ENCODE measurements around the gene RNF208. TPM values are rescaled to one million over a fixed set of nuclear protein-coding genes. Genes with fewer than 3 reads are reported as not detected.
A peak's percentile ranks its signal among the peaks of the same experiment; 100 is the strongest.

RNF208 gene
- total RNA-seq, 1 donor from 2014 or later = 0.77 TPM

GRCh38 chr9:137201205-137201868 lies 20.7 kb downstream of the RNF208 start:
- H3K9me3 ChIP-seq (ENCODE audit: low read depth) = no peaks in the 10 kb centered on the region
- Mint-ChIP-seq H3K27ac (no peak overlapping the region), H3K36me3 (peaks cover 4% of the 10 kb centered on the region), H3K4me3 (peak overlapping the region; percentile 84), H3K4me1 (peaks cover 28% of the 10 kb centered on the region), H3K27me3 (ENCODE audit: insufficient read depth, low read depth) (peaks cover 11% of the 10 kb centered on the region), H3K9me3 (no peaks in the 10 kb centered on the region)
- H3K79me2 ChIP-seq (ENCODE audit: low read depth) = peaks cover 66% of the 10 kb centered on the region
- peak overlapping the region; percentile 41 for H3K9ac ChIP-seq
- peaks cover 60% of the 10 kb centered on the region for H4K20me1 ChIP-seq (ENCODE audit: low read depth)
- H3K36me3 ChIP-seq = no peaks in the 10 kb centered on the region
- DNase-seq (ENCODE audit: low spot score) = peak; percentile 48
- H2AFZ ChIP-seq (replicated peaks) = no peak overlapping the region
- TF ChIP-seq CTCF (IDR thresholded peaks at IDR 0.05) = no peak
- TF ChIP-seq EZH2 (IDR thresholded peaks at IDR 0.05) = no peak
- no peak for TF ChIP-seq EZH2phosphoT487 (IDR thresholded peaks at IDR 0.05)
- H3F3A ChIP-seq (ENCODE audit: low read depth) = peaks cover 34% of the 10 kb centered on the region
- H3K4me2 ChIP-seq = peak overlapping the region; percentile 93
- H3K27ac ChIP-seq = no peak overlapping the region
- H3K4me3 ChIP-seq = peak overlapping the region; percentile 60
- H3K4me1 ChIP-seq = peaks cover 23% of the 10 kb centered on the region
- peaks cover 7% of the 10 kb centered on the region for H3K27me3 ChIP-seq

GRCh38 chr9:137200311-137201204 lies 21.5 kb downstream of the RNF208 start, which contains the start of gene TPRN:
TPRN (minus strand) TSS chr9:137200741; CDS start chr9:137200711, 30 bp downstream.
- peak; percentile 100 for DNase-seq (ENCODE audit: low spot score)
- Histone ChIP-seq H3K79me2 (ENCODE audit: low read depth) (peaks cover 58% of the 10 kb centered on the region), H4K20me1 (ENCODE audit: low read depth) (peaks cover 65% of the 10 kb centered on the region), H3K9ac (peak within 1 kb of the TSS; percentile 41), H3K4me2 (peak within 1 kb of the TSS; percentile 93), H2AFZ (replicated peaks) (no peak within 1 kb of the TSS), H3K4me1 (peaks cover 20% of the 10 kb centered on the region), H3K4me3 (peak within 1 kb of the TSS; percentile 72), H3F3A (ENCODE audit: low read depth) (peaks cover 34% of the 10 kb centered on the region), H3K9me3 (ENCODE audit: low read depth) (no peaks in the 10 kb centered on the region), H3K27ac (no peak within 1 kb of the TSS), H3K27me3 (peaks cover 7% of the 10 kb centered on the region), H3K36me3 (no peaks in the 10 kb centered on the region)
- peaks cover 4% of the 10 kb centered on the region for H3K36me3 Mint-ChIP-seq
- TF ChIP-seq EZH2phosphoT487 (IDR thresholded peaks at IDR 0.05) = no peak
- H3K4me1 Mint-ChIP-seq = peaks cover 23% of the 10 kb centered on the region
- H3K4me3 Mint-ChIP-seq = peak within 1 kb of the TSS; percentile 86
- H3K27ac Mint-ChIP-seq = no peak within 1 kb of the TSS
- no peaks in the 10 kb centered on the region for H3K9me3 Mint-ChIP-seq
- peaks cover 9% of the 10 kb centered on the region for H3K27me3 Mint-ChIP-seq (ENCODE audit: insufficient read depth, low read depth)

- H3K4me3 Mint-ChIP-seq = peak overlapping the region; percentile 86
- no peak overlapping the region for H3K27ac Mint-ChIP-seq
- H3K9ac ChIP-seq = no peak overlapping the region
- peak overlapping the region; percentile 85 for H3K4me2 ChIP-seq
- no peaks in the 10 kb centered on the region for H3K9me3 ChIP-seq (ENCODE audit: low read depth)
- peak overlapping the region; percentile 57 for H3K4me3 ChIP-seq
- H3K9me3 Mint-ChIP-seq = no peaks in the 10 kb centered on the region
- peaks cover 24% of the 10 kb centered on the region for H3K4me1 Mint-ChIP-seq
- peaks cover 51% of the 10 kb centered on the region for H3K79me2 ChIP-seq (ENCODE audit: low read depth)
- peak; percentile 32 for DNase-seq (ENCODE audit: low spot score)
- peaks cover 4% of the 10 kb centered on the region for H3K36me3 Mint-ChIP-seq
- H3K36me3 ChIP-seq = no peaks in the 10 kb centered on the region
- TF ChIP-seq EZH2 (IDR thresholded peaks at IDR 0.05) (no peak), CTCF (IDR thresholded peaks at IDR 0.05) (no peak), EZH2phosphoT487 (IDR thresholded peaks at IDR 0.05) (no peak)
- peaks cover 71% of the 10 kb centered on the region for H4K20me1 ChIP-seq (ENCODE audit: low read depth)
- H3F3A ChIP-seq (ENCODE audit: low read depth) = peaks cover 30% of the 10 kb centered on the region
- peaks cover 7% of the 10 kb centered on the region for H3K27me3 ChIP-seq
- H3K4me1 ChIP-seq = peaks cover 18% of the 10 kb centered on the region
- H3K27ac ChIP-seq = no peak overlapping the region
- peaks cover 8% of the 10 kb centered on the region for H3K27me3 Mint-ChIP-seq (ENCODE audit: insufficient read depth, low read depth)
- H2AFZ ChIP-seq (replicated peaks) = no peak overlapping the region
Observed at GRCh38 chr9:137199411-137200121, 22.5 kb downstream of the RNF208 start.
